NCI-H128 (cell line): ENCODE results near the gene EDAR.
A peak's percentile ranks its signal among the peaks of the same experiment; 100 is the strongest.

ENCODE experiments used
- DNase-seq: peaks from one replicate; lab custom pipeline; 2025; ENCODE audit not compliant: unreplicated experiment; lab: John Stamatoyannopoulos, UW

Gene EDAR

DNA sequence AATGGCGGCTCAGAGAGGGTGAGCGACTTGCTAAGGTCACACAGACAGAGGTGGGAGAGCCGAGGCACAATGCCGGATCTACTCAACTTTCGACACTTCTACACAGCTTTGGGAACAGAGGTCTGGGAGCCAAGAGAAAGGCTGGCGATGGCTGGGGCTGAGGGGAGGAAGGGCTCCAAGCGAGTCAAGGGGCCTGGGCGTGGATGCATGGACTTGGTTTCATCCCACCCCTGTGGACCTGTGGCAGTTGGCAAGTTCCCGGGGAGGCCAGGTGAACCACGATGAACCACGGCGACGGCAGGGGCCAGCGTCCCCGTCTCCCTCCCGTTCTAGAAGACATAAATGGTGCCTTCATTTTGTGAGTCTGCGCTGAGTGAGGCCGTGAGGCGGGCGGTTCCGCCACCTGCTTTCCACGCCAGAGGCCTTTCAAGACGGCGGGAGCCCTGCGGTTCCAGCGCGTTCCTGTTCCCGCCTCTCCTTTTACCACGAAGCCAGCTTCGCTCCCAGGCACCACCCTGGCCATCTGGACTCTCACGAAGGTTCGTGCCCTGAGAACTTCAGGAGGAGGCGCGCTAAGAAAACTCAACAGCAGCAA, 46.7 kb downstream of the EDAR start:
- DNase-seq = no peak

DNA sequence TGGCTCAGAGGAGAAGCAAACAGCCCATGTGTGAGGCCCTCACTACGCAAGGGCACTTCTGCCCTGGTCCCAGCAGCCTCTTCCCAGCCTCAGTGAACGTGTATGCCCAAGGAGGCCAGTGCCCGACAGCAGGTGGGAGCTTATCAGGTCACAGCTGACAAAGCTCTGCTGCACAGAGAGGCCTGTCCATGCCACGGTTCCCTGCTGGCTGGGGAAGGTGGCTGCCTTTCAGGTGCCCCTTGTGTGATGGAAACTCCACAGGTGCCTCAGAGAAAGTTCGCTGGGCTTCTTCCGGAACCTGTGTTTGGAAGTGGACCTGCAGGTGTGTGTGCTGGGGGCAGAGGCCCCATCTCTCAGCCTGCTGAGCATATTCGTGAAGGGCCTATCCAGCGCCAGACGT, 47.3 kb downstream of the EDAR start:
- DNase-seq = no peak

DNA sequence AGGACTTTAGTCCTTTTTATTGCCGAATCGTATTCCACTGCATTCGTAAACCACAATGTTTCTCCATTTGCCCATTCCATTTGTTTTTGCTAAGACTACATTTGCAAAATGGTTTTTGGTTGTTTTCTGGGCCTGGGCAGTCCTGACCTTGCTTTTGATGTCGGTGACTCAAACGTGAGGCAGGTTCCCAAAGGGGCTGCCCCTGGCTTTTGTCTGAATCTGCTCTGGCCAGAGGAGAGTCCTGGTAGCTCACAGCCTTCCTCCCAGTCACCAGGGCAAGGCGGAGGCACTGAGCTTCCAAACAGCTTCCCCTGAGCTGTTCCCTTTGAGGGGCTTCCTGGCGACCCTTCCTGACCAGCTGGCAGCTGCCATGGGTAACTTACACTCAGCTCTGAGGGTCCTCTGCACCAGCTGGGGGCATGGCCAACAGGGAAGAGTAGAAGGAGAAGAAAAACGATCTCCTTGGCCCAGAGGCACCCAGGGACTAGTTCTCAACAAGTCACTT, 47.8 kb downstream of the EDAR start:
- no peak for DNase-seq

DNA sequence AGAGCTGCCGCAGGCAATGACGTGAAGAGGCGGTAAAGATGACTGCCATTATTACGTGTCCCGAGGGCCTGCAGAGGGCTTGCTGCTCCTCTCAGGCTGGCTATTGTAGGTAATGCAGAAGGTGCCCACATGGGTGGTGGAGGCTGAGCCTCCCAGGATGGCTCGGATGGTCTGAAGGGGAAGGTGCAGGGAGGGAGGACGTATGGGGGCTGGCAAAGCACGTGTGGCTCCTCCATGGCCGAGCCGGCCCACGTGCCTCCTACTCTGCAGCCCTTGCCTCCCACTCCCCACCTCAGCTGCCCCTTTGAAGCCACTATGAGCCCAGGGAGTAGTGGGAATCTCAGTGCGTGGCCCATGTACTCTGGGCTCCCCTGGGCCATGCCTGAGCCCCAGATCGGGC, 48.9 kb downstream of the EDAR start:
- DNase-seq = no peak

DNA sequence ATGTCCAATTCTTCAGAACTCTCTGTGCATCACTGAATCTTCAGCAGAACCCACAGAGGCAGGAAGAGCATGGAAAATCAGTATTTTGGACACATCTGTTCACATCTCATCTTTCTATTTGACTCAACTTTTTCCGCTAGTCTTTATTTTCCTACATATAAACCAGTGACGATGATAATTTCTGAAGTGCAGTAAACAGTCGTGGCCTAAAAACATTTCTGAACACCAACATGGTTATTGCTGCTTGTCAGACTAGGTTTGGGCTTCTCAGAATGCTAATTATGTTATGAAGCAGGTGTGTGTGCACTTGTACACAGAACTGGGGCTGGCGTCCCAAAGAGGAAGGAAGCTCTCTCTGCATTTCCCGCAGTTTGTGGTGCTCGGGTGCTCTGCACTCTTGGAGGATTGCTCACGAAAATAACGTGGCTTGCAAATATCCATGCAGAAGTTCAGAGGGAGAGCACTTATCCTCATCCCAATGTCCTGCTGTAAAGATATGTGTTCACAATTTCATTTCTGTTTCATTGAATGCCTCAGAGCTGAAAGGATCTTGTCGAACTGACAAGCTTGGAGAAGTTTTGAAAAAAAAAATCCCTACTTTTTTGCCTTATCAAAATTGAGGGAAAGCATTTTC, 50.8 kb downstream of the EDAR start:
- DNase-seq = no peak

DNA sequence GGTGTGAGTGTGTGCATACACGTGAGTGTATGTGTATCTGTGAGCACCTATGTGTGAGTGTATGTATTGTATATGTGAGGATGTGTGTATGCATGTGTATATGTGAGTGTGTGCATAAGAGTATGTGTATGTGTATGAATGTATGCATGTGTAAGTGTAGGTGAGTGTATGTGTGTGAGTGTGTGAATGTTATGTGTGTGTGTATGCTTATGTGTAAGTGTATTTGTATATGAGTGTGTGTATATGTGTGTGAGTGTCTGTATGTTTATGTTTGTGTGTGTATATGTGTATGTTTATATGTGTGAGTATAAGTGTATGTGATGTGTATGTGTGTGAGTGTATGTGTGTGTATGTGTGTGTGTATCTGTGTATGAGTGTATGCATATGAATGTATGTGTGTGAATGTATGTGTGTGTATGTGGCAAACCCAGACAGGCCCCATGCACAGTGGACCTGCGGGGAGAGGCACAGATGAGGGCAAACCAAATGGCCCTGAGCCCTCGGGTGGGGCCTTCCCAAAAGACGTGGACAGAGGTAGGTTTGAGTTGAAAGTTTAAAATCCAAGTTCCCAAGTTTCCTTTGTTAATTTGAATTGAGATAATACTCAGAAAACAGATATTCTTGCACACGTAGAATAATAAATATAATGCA, 51.5 kb downstream of the EDAR start:
- no peak for DNase-seq

DNA sequence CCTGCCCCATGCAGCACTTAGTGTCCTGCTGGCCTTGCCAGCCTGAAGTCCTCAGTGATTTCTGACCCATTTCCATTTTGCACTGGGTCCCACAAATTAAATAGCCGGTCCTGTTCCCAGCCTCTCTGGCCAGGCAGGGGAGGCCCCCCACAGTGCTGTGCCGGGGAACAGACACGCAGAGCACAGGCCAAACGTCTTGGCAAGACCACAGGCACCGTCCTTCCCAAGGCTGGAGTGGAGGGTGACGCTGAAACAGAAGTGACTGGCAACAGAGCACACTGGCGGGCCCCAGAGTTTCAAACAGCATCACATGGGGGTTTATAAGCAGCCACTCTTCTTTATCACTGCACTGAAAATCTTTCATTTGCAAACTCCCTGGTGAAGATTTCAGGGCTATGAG, 52.2 kb downstream of the EDAR start:
- DNase-seq = no peak

DNA sequence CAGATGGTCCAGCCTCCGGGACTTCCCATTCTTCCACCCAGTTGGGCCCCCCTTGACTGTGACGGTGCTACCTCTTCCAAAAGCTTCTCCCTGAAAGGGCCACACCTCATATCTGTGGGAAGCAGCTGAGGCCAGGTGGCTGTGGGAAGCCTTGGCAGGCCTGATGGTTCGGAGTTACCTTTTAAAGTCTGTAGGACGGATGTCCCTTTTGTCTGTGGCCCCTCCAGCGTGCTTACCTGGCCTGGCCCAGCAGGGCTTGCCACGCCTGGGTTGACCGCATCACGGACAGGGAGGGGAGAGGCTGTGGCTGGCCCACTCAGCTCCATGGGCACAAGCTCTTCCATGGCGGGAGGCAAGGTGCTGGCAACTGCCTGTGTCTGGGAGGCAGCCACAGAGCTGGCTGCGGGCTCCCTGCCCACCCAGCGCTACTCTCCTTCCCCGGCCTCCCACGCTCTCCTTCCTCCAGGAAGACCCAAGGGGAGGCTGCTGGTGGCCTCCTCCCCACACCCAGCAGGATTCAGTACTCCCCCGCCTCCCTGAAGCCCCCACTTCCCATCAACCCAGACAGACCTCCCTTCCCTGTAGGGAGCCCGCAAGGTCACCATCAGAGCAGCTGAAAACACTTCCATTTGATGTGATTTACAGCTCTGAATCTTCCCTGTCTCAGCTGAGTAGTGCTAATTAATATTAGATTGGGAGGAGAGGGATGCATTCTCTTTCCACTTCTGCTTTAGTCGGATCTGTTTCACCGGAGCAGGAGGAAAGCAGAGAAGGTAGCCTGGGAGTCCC, 52.8 kb downstream of the EDAR start:
- DNase-seq = no peak

DNA sequence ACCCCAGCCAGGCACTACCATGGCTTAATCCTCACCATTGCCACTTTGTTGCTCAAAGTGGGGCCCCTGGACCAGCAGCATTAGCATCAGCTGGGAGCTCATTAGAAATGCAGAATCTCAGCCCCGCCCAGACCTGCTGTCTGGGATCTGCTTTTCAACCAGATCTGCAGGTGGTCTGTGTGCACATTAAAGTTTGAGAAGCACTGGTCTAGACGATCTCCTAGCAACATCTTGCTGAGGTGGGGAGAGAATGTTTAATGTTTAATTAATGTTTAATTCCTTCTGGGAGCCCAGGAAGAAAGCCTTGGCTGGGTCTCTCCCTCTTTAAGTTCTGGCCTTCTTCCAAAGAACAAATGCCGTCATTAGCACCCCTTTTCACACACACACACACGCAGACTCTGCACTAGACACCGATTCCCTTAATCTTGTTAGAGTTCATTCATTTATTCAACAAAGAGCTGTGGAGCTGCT, 53.7 kb downstream of the EDAR start:
- no peak for DNase-seq

DNA sequence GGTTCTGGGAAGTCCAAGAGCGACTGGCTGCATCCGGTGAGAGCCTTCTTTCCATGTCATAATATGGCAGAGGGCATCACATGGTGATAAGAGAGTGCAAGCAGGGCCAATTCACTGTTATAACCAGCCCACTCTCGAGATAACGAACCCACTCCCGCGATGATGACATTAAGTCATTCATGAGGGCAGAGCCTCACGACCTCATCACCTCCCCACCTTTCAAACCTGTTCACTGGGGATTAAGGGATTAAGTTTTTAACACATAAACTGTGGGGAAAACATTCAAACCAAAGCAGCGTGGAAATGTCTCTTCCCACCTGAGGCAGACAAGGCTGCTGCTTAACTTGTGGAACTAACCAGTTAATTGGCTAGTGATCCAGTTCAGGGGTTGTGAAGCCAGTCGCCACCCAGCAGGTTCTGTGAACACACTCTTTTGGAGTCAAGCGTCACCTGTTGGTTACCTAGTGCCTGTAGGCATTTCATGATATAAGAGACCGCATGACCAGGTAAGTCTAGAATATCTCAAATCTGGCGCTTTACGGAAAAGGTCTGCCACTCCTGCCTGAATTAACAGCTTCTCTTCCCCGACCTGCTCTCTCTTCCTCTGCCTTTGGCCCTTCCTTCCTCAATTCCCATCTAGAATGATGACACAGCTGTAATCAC, 54.3 kb downstream of the EDAR start:
- DNase-seq = no peak

DNA sequence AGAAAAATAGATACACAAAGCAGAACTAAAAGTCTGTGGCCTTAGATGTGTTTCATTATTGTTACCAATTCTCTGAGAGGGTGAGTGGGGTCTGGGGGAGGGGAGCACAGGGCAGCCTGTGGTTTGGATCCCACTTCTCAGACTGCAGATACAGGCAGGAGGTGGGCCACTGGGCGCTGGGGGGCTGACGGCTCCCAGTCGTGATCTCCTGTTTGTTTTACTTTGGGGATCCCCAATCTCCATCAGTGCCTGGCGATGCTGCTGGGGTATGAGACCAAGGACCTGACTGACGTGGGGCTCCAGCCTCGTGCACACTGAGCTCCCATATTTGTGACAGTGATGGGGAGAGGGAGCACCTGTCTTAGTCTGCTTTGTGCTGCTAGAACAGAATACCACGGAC, 54.9 kb downstream of the EDAR start:
- no peak for DNase-seq

DNA sequence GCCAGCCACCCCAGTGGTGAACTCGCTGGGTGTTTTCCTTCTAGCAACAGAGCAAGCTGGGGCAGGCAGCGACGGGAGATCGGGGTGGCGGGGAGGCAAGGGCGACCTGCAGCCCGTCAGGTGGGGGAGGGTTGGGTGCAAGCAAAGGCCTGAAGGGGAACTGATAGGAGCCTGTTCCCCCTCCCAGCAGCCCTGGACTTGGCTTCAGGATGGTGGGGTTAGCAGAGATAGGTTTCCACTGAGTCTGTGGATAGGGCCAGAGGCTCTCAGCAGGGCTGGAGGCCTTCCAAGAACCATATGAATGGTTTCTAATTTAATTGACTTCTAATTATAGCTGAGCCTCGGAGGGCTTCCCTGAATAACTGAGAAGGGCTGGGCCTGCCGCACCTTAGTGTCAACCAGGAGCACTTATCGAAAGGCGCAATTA, 55.3 kb downstream of the EDAR start:
- peak; percentile 47 for DNase-seq

DNA sequence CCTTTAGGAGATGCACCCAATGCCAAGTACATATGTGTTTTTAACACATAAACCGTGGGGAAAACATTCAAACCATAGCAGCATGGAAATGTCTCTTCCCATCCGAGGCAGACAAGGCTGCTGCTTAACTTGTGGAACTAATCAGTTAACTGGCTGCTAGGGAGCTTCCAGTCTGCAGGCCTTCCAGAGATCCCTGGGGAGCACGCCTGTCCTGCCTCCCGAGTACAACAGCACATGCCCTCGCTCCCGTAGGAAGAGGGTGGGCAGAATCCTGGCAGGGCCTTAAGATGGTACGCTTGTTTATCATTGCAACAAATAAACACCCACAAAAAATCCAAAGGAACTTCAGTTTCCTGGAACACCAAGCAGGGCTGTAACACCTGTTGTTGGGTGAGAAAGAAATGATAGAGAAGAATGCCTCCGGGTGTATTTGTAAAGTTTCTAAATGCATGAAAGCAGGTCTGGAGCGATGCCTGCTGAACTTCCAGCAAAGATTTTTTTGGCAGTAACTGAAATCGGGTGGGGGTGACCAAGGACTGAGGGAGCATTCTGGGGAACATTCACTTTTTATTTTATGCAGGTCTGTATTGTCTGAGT, 56.2 kb downstream of the EDAR start:
- no peak for DNase-seq

DNA sequence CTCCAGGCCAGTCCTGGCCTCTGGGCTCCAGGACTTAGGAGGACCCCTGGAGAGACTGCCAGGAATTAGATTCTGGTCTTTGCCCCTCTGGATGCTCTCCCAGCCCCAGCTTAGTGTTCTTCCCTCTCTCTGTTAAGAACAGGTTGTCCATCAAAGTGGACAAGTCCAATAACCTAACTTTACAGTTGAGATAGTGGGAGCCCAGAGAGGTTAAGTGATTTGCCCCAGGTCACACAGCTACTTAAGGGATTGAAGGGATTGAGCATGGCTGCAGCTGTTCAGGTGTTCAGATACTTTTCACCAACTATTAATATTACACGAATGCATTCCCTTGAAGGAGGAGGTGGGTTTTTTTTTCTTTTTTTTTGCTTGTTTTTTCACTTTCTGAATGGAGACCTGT, 57.6 kb downstream of the EDAR start:
- DNase-seq = no peak

DNA sequence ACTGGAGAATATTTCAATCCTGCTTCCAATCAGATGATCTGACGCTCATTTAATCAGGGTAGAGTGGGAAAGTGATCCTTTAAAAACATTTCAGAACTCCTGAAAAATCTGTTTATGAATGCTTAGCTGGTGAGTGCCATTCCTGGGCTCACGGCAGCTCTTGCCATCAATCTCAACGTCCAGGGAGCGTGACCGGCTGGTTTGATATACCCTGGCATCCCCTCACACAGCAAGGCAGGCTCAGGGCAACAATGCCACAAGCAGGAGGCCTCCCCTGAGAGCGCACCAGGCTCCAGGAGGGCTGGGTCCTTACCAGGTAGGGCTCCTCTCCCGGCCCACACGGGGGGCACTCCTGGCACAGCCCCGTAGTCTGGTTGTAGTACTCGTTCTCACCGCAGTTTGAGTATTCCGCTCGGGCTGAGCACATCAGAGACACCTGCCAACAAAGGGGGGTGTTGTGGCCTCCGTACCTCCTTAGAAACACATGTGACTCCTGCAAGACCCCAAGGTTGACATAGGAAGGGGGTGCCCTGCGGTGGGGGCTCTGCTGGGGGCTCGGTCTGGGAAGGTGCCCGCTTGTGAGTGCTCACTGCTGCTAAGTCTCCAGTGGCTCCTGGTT, 59.1 kb downstream of the EDAR start:
- no peak for DNase-seq

DNA sequence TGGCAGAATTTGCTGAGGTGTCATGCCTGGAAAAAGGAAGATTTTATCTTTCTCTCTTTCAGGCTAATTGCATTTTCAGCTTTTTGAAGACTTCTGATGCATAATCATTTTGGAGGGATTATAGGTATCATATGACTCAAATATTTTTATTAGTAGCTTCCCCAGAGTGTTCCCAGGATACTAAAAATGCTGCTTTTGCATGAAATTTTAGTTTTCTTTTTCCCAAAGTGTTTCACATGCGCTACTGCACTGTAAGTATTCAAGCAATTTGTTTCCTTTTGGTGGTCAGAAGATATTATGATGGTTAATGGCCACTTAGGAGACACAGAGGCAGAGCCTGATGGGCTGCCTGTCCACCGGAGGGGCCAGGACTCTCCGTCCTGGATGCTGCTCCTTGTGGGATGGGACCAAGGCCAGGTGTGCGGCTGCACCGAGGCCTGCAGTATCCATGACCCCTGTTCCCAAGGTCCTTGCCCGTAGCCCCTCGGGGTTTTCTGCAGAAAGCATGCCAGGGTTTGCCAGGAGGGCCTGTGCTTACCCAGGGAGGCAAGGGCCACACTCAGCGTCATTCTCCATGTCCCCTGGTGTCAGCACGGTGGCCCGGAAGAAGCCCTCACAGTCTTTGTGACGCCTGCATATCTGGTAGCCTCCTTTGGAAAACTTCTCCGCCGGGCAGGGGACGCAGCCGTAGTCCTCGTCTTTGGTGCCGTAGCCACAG, 60.2 kb downstream of the EDAR start:
- no peak for DNase-seq

DNA sequence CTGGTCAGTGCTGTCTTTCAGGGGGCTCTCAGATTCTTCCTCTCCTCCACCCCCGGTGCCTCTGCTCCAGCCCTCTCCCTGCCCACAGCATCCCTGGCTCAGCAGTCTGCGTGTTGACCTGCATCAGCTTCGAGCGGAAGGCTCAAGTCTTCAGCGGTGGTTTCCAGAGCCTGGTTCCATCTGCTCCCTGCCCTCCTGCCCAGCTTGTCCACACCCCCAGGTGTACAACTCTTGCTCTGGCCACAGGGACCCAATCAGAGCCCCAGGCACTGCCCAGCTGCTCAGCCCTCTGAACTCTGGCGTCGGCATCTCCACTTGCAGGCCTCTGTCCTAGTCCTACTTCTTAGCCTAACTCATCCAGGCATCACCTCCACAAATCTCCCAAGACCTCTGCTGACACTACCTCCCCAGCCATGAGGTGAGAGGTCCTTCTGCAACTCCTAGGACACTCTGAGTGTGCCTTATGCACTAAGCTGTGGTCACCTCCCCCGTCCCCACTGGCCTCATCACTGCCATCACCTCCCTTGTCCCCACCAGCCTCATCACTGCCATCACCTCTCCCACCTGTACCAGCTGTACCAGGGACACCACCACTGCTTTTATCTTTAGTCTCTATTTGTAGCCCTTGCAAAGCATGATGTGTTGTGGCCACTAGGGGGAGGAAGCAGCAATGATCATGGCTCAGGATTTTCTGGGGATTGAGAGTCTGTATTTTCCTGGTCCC, 60.9 kb downstream of the EDAR start:
- DNase-seq = no peak

DNA sequence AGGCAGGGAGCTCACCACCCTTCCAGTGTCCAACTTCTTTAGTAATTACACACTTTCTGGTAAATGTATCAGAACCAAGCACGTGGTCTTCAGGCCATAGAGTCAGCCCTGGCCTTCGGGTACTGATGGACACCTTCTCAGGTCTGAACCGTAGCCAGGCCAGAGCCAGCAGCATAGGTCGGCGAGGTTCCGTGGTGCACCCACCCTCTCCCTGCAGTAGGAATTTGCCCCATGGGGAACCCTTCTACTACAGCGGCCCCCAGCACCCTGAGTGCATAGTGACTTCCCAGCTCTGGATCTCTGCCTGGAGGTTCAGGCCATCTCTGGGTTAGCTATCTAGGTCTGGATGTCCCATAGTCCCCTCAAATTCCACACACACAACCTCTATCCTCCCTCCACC, 61.6 kb downstream of the EDAR start:
- DNase-seq = no peak
